CD4-positive, alpha-beta T cell (primary cell): ENCODE results near the gene ZNF518A. TPM values are rescaled to one million over a fixed set of nuclear protein-coding genes. Genes with fewer than 3 reads are reported as not detected.

Experiments used
- ATAC-seq: fragments of 200-7000 bp; cut with Tn5 transposase; one replicate; pipeline ENCODE4 v1.10.0; 2022; ENCODE audit warnings: mild to moderate bottlenecking; ENCODE audit not compliant: poor library complexity
- CTCF ChIA-PET: fragments of 350-600 bp; sonication (Branson Sonifier 250); formaldehyde crosslinking; loops from one replicate; lab custom pipeline; 2021; ENCODE audit warnings: antibody characterized with exemption, inconsistent platforms; lab: Charles Lee
- POLR2A ChIA-PET: fragments of 350-600 bp; sonication (Branson Sonifier 250); formaldehyde crosslinking; loops from one replicate; lab custom pipeline; 2021; ENCODE audit warnings: antibody characterized with exemption, inconsistent platforms; lab: Charles Lee
- DNase-seq, 14 experiments: peaks; one replicate each; pipeline ENCODE4 v3.0.0-alpha.2; 2013 to 2020; ENCODE audit warnings: mixed read lengths in 2 of 14
- H3K27ac ChIP-seq, 2 donors: one replicate each; pipeline versions ENCODE4 v1.5.1 to v1.7.0; 2013; ENCODE audit warnings: low read length in 2 of 2, low read depth in 1 of 2, mild to moderate bottlenecking in 1 of 2
- H3K27me3 ChIP-seq, 2 experiments: 1 replicate in 1 of 2; 2 replicates in 1 of 2; pipeline versions ENCODE4 v1.6.1 to v1.7.0; 2013; ENCODE audit warnings: low read length in 2 of 2, control low read depth in 1 of 2, mild to moderate bottlenecking in 1 of 2, moderate library complexity in 1 of 2; ENCODE audit not compliant: insufficient read depth in 2 of 2, control insufficient read depth in 1 of 2
- H3K36me3 ChIP-seq: one replicate; pipeline ENCODE4 v1.6.1; 2013; ENCODE audit warnings: low read length, control low read depth; ENCODE audit not compliant: insufficient read depth
- H3K4me1 ChIP-seq: one replicate; pipeline ENCODE4 v1.6.1; 2013; ENCODE audit warnings: low read length, control low read depth; ENCODE audit not compliant: insufficient read depth
- H3K4me3 ChIP-seq: one replicate; pipeline ENCODE4 v1.5.1; 2013; ENCODE audit warnings: mild to moderate bottlenecking, low read length, moderate library complexity
- H3K9me3 ChIP-seq, 2 experiments: 1 replicate in 1 of 2; 2 replicates in 1 of 2; pipeline versions ENCODE4 v1.6.1 to v1.7.0; 2013; ENCODE audit warnings: low read length in 2 of 2, mild to moderate bottlenecking in 2 of 2, control low read depth in 1 of 2, moderate library complexity in 1 of 2; ENCODE audit not compliant: control insufficient read depth in 1 of 2, insufficient read depth in 1 of 2
- H3K27ac Mint-ChIP-seq: one replicate; pipeline ENCODE4 v1.8.0; 2020; ENCODE audit warnings: mixed read lengths
- H3K27me3 Mint-ChIP-seq: one replicate; pipeline ENCODE4 v1.8.0; 2021; ENCODE audit warnings: mixed read lengths
- H3K36me3 Mint-ChIP-seq: one replicate; pipeline ENCODE4 v1.8.0; 2021; ENCODE audit warnings: low read depth, mixed read lengths
- H3K4me1 Mint-ChIP-seq: one replicate; pipeline ENCODE4 v1.8.0; 2021; ENCODE audit warnings: low read depth, mixed read lengths
- H3K4me3 Mint-ChIP-seq: one replicate; pipeline ENCODE4 v1.8.0; 2020; ENCODE audit warnings: mild to moderate bottlenecking, mixed read lengths
- H3K9me3 Mint-ChIP-seq: one replicate; pipeline ENCODE4 v1.8.0; 2020; ENCODE audit warnings: mixed read lengths
- CTCF ChIP-seq: fragments of 200-600 bp; IDR thresholded peaks from one replicate; pipeline ENCODE4 v1.8.0; 2022; ENCODE audit warnings: antibody characterized with exemption, mild to moderate bottlenecking
- intact Hi-C, 2 experiments: fragments of 100-400 bp; cut with DNase I in 1 of 2; cut with micrococcal nuclease in 1 of 2; formaldehyde crosslinking; loops; one replicate each; pipeline versions ENCODE4 v1.15.1 to v1.9.0; 2023 to 2025; cut with DNase I, micrococcal nuclease
- total RNA-seq, 174 experiments: library from RNA in 2 of 174; stranded (reverse) in 2 of 174; gene quantifications; one replicate each; pipeline ENCODE4 v1.2.3 and lab custom pipeline; 2021 to 2026

Gene ZNF518A
- total RNA-seq, 2 experiments from 2014 or later, result 7.4 to 7.9 TPM

GRCh38 chr10:96137567-96137966, 7.5 kb downstream of the ZNF518A start:
- ATAC-seq (no peak), DNase-seq (no peak)
- no peaks in the 10 kb centered on the region for H3K4me1 ChIP-seq
- peaks cover 63% of the 10 kb centered on the region for H3K36me3 ChIP-seq
- intact Hi-C loops, result loop anchor here in 1 of 2 experiments (10.0 kb wide), 1 partner anchor 443 kb away; the partner anchor contains the start of gene TCTN3
- Mint-ChIP-seq H3K27ac (no peak overlapping the region), H3K4me1 (peaks cover 8% of the 10 kb centered on the region), H3K36me3 (peaks cover 94% of the 10 kb centered on the region), H3K4me3 (no peak overlapping the region), H3K9me3 (no peaks in the 10 kb centered on the region), H3K27me3 (no peaks in the 10 kb centered on the region)
- ChIA-PET POLR2A (no interaction called here), CTCF (no interaction called here)
- H3K9me3 ChIP-seq, result no peaks in the 10 kb centered on the region
- TF ChIP-seq CTCF, result no peak
- H3K4me3 ChIP-seq, result no peak overlapping the region
- no peaks in the 10 kb centered on the region for H3K27me3 ChIP-seq
- H3K27ac ChIP-seq, result no peak overlapping the region

- intact Hi-C loops, result loop anchor here in 1 of 2 experiments (10.0 kb wide), 1 partner anchor 443 kb away; the partner anchor contains the start of gene TCTN3
- ATAC-seq, result no peak
Observed at GRCh38 chr10:96138102-96138501, 8.0 kb downstream of the ZNF518A start.

GRCh38 chr10:96152437-96152836, 22.3 kb downstream of the ZNF518A start:
- no peak for DNase-seq
- POLR2A ChIA-PET, result no interaction called here
- CTCF ChIA-PET, result no interaction called here
- Mint-ChIP-seq H3K27ac (no peak overlapping the region), H3K4me3 (no peak overlapping the region), H3K27me3 (no peaks in the 10 kb centered on the region), H3K4me1 (peaks cover 6% of the 10 kb centered on the region), H3K9me3 (no peaks in the 10 kb centered on the region), H3K36me3 (peaks cover 91% of the 10 kb centered on the region)
- no peak overlapping the region for H3K27ac ChIP-seq
- H3K4me3 ChIP-seq, result no peak overlapping the region
- no peak for ATAC-seq
- H3K4me1 ChIP-seq, result no peaks in the 10 kb centered on the region
- H3K36me3 ChIP-seq, result peaks cover 65% of the 10 kb centered on the region
- H3K9me3 ChIP-seq, result no peaks in the 10 kb centered on the region
- intact Hi-C loops, result no loop called here
- TF ChIP-seq CTCF, result no peak
- no peaks in the 10 kb centered on the region for H3K27me3 ChIP-seq

More at GRCh38 chr10:96138102-96138501, 8.0 kb downstream of the ZNF518A start:
- Mint-ChIP-seq H3K4me3 (no peak overlapping the region), H3K27ac (no peak overlapping the region), H3K9me3 (no peaks in the 10 kb centered on the region), H3K36me3 (peaks cover 95% of the 10 kb centered on the region), H3K4me1 (peaks cover 8% of the 10 kb centered on the region), H3K27me3 (no peaks in the 10 kb centered on the region)
- no peaks in the 10 kb centered on the region for H3K4me1 ChIP-seq
- no peak overlapping the region for H3K27ac ChIP-seq
- H3K27me3 ChIP-seq, result no peaks in the 10 kb centered on the region
- H3K9me3 ChIP-seq, result no peaks in the 10 kb centered on the region
- peaks cover 68% of the 10 kb centered on the region for H3K36me3 ChIP-seq
- ChIA-PET CTCF (interaction anchor here (1.3 kb wide), 1 partner anchor 8 kb away, joined by 3 read pairs; the partner anchor contains the start of gene ZNF518A), POLR2A (no interaction called here)
- no peak for DNase-seq
- H3K4me3 ChIP-seq, result no peak overlapping the region
- TF ChIP-seq CTCF, result no peak
